Effector memory CD8-positive, alpha-beta T cell (primary cell): ENCODE measurements around the gene NFATC2.

Source experiments
- ATAC-seq: fragments of 150-1000 bp; cut with Tn5 transposase; replicated peaks from 2 replicates; pipeline ENCODE4 v1.10.0; 2021; ENCODE audit warnings: mild to moderate bottlenecking, moderate library complexity
- DNase-seq, 3 experiments: peaks; one replicate each; pipeline ENCODE4 v3.0.0; 2021
- H3K27ac Mint-ChIP-seq, 2 donors: one replicate each; pipeline ENCODE4 v1.8.0; 2022; ENCODE audit warnings: mild to moderate bottlenecking in 2 of 2, mixed read lengths in 2 of 2, moderate library complexity in 2 of 2
- H3K27me3 Mint-ChIP-seq, 2 donors: one replicate each; pipeline ENCODE4 v1.8.0; 2022; ENCODE audit warnings: mixed read lengths in 2 of 2
- H3K36me3 Mint-ChIP-seq: one replicate; pipeline ENCODE4 v1.8.0; 2022; ENCODE audit warnings: mild to moderate bottlenecking, moderate library complexity, mixed read lengths; ENCODE audit not compliant: insufficient read depth
- H3K4me1 Mint-ChIP-seq, 2 donors: one replicate each; pipeline ENCODE4 v1.8.0; 2022; ENCODE audit warnings: low read depth in 2 of 2, mixed read lengths in 2 of 2
- H3K4me3 Mint-ChIP-seq, 2 donors: one replicate each; pipeline ENCODE4 v1.8.0; 2022; ENCODE audit warnings: mild to moderate bottlenecking in 2 of 2, mixed read lengths in 2 of 2, moderate library complexity in 2 of 2
- H3K9me3 Mint-ChIP-seq, 2 donors: one replicate each; pipeline ENCODE4 v1.8.0; 2022; ENCODE audit warnings: mixed read lengths in 2 of 2

NFATC2 gene

DNA sequence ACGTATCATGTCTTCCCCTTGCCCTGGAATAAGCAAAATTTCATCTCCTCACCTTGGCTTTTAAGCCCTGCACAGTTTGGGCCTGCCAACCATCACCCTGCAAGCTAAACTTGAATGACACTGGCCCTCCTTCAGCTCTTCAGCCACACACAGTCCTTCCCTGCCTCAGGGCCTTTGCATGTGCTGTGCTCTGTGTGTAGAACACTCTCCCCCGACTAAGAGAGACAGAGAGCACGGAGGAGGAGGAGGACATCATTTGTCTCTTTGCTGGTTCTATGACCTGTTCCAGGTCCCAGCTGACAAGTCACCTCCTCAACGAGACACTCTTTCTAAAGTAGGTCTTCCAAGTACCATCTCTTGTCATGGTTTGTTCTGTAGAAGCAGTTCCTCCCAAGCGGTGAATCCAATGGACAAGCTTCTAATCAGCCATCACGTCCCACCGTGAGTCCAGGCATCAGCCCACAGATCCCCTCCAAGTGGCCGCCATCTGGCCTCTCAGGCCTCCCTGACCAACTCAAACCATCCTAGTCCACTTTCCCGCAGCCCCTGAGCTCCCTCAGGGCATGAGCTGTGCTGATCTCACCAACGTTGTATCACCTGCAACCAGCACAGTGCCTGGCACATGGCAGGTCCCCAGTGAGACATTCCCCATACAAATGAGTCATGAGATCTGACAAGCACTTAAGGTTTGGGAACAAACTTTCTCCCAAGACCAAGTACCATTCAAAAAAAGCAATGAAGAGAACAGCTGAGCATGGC is 30.5 kb downstream of the NFATC2 start:
- Mint-ChIP-seq H3K9me3 (no peaks in the 10 kb centered on the region), H3K36me3 (peaks cover 74% of the 10 kb centered on the region), H3K4me1 (peaks cover 59 to 71% of the 10 kb centered on the region in 2 donors), H3K27ac (peak overlapping the region; percentile 61 to 85), H3K4me3 (peak overlapping the region; percentile 50 to 70), H3K27me3 (no peaks in the 10 kb centered on the region)
- ATAC-seq (no peak), DNase-seq (no peak)

DNA sequence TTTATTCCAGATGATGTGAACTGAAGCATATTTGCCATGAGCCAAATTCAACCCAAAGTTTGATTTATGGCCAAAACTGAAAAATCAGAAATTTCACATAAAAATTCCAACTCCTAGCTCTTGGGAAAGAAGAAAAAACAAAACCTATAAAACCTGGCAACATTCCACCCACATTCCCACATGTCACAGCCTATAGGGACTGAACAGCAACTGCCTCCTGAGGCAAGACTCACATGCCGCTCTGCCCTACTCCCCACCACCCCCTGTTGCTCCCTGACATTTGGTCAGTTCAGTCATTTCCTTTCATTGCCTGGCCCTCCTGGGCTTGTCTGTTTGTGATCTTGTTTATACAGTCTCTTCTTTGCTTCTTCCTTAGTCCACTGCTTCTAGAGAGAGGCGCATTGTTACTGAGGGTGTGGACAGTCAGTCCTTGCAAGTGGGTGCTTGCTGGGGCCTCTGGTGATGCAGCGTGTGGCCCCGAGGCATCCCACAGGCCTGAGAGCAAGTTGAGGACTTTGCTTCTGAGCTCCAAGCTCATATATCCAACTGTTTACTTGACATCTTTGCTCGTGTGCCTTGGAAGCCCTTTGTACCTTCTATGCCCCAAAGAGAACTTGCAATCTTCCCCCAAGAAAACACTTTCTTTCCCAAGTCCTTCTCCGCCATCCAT is 31.4 kb downstream of the NFATC2 start:
- H3K4me1 Mint-ChIP-seq = peaks cover 59 to 68% of the 10 kb centered on the region in 2 donors

DNA sequence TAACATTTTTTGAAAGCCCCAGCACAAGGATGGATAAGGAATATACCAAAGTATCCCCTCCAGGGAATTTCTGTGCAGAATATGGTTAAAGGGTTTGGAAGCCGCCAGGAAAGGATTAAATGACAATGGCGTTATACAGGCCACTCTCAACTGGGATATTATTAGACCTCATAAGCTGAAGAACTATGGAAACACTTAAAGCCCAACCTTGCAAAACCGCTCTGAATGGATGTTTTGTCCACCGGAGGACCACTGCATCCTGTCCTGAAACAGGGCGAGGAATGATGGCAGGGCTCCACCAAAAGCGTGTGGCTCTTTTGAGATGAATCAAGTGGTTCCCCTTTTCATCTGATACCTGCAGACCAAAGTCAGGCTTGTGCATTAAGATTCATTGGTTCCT is 32.4 kb downstream of the NFATC2 start:
- Mint-ChIP-seq H3K9me3 (no peaks in the 10 kb centered on the region), H3K27ac (peak overlapping the region; percentile 61 to 85), H3K4me3 (no peak overlapping the region), H3K4me1 (peaks cover 59 to 70% of the 10 kb centered on the region in 2 donors), H3K27me3 (no peaks in the 10 kb centered on the region), H3K36me3 (peaks cover 65% of the 10 kb centered on the region)
- no peak for DNase-seq
- ATAC-seq = no peak

More for the DNA sequence above, 31.4 kb downstream of the NFATC2 start:
- H3K36me3 Mint-ChIP-seq = peaks cover 69% of the 10 kb centered on the region
- H3K4me3 Mint-ChIP-seq = peak overlapping the region in 1 of 2 donors; percentile 50
- H3K27me3 Mint-ChIP-seq = no peaks in the 10 kb centered on the region
- no peaks in the 10 kb centered on the region for H3K9me3 Mint-ChIP-seq
- H3K27ac Mint-ChIP-seq = peak overlapping the region; percentile 61 to 85
- no peak for ATAC-seq
- DNase-seq = no peak

DNA sequence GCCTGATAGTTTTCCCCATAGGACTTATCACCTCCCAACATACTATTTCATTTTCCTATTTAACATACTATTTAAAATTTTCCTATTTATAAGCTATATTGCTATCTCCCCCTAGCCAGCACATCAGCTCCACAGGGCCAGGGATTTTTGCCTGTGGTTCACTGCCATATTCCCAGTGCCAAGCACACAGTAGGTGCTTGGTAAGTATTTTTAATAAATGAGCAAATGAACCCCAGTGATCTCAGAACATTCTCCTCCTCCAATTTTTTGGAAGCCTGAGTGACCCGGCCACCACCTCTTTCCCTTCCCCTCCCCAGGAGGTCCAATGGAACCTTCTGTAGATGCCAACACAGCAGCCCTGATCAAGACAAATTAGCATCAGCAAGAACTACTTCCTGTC is 33.3 kb downstream of the NFATC2 start:
- Mint-ChIP-seq H3K4me3 (peak overlapping the region in 1 of 2 donors; percentile 31), H3K4me1 (peaks cover 55 to 66% of the 10 kb centered on the region in 2 donors), H3K27me3 (no peaks in the 10 kb centered on the region), H3K36me3 (peaks cover 62% of the 10 kb centered on the region), H3K9me3 (no peaks in the 10 kb centered on the region), H3K27ac (peak overlapping the region; percentile 85 to 95)
- DNase-seq (no peak), ATAC-seq (no peak)

DNA sequence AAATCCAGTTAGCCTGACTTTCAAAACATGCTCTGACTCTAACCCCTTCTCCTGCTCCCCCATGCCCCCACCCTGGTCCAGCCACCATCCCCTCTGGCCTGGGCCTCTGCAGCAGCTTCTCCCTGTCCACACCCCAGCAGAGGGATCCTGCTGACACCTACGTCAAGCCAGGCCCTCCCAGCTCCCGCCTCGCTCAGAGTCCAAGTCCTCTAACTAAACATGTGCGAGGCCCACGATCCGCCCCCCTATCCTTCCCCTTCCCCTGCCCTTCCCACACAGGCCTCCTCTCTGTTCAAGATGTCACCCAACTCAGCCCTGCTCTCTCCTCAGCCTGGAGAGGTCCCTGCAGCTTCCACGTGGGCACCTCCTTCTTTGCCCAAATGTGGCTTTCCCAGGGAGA is 33.7 kb downstream of the NFATC2 start:
- peaks cover 52 to 62% of the 10 kb centered on the region in 2 donors for H3K4me1 Mint-ChIP-seq
- H3K9me3 Mint-ChIP-seq = no peaks in the 10 kb centered on the region
- no peak for DNase-seq
- H3K4me3 Mint-ChIP-seq = peak overlapping the region in 1 of 2 donors; percentile 31
- ATAC-seq = no peak
- no peaks in the 10 kb centered on the region for H3K27me3 Mint-ChIP-seq
- peak overlapping the region; percentile 85 to 95 for H3K27ac Mint-ChIP-seq
- H3K36me3 Mint-ChIP-seq = peaks cover 63% of the 10 kb centered on the region

DNA sequence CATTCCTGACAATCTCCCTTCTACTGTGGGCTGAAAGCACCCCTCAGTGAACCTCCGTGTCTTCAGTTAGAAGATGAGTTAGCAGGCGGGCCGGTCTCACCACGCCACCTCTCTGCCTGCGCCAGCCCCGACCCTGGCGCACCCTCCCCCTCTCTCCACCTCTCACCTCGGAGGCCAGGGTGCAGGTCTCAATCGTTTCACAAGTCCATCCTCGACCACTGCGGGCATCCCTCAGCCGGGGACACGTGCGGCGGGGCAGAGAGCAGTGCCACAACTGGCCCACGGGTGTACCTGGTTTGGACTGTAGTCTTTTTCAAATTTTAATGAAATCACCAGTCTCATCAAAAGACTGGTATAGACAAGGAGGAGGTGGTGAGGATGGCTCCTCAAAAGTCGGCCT is 34.4 kb downstream of the NFATC2 start:
- ATAC-seq = no peak
- no peaks in the 10 kb centered on the region for H3K27me3 Mint-ChIP-seq
- H3K27ac Mint-ChIP-seq = peak overlapping the region; percentile 85 to 95
- peak overlapping the region in 1 of 2 donors; percentile 18 for H3K4me3 Mint-ChIP-seq
- no peaks in the 10 kb centered on the region for H3K9me3 Mint-ChIP-seq
- peaks cover 53 to 62% of the 10 kb centered on the region in 2 donors for H3K4me1 Mint-ChIP-seq
- peaks cover 64% of the 10 kb centered on the region for H3K36me3 Mint-ChIP-seq
- DNase-seq = no peak

DNA sequence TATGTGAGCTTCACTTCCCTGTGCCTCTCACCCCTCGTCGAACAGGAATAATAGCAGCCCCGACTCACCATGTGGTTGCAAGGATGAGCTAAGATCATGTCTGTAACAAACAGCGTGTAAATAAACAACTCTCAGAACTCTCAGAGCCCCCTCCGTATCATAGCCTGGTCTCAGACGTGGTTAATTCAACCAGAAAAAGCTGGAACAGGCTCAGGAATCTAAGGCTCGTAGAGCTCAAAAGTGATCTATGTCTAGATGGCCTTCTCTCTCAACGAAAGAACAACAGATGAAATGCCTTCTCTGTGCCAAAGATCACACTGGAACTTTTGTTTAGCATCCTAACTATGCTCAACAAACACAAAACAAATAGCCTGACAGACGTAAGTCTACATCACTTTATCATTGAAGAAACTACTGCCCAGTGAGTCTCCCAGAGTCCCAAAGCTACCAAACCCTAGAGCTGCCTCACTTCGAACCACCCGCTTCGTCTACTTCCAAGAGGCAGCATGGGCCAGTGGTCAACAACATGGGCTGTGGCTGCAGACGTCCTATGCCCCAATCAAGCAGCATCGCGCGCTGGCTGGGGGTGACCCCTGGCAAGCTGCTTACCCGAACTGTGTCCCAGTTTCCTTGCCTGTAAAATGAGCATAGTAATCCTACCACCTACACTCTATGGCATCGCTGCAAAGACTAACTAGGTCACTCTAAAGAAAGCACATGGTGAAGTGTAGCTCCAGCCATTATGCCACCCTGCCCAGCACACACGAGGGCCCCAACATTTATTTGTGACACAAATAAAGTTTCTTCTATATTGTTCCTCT is 35.1 kb downstream of the NFATC2 start:
- Mint-ChIP-seq H3K4me3 (no peak overlapping the region), H3K27ac (peak overlapping the region; percentile 82 to 85), H3K4me1 (peaks cover 54 to 61% of the 10 kb centered on the region in 2 donors), H3K9me3 (no peaks in the 10 kb centered on the region), H3K27me3 (no peaks in the 10 kb centered on the region), H3K36me3 (peaks cover 65% of the 10 kb centered on the region)
- ATAC-seq = no peak
- DNase-seq = no peak

DNA sequence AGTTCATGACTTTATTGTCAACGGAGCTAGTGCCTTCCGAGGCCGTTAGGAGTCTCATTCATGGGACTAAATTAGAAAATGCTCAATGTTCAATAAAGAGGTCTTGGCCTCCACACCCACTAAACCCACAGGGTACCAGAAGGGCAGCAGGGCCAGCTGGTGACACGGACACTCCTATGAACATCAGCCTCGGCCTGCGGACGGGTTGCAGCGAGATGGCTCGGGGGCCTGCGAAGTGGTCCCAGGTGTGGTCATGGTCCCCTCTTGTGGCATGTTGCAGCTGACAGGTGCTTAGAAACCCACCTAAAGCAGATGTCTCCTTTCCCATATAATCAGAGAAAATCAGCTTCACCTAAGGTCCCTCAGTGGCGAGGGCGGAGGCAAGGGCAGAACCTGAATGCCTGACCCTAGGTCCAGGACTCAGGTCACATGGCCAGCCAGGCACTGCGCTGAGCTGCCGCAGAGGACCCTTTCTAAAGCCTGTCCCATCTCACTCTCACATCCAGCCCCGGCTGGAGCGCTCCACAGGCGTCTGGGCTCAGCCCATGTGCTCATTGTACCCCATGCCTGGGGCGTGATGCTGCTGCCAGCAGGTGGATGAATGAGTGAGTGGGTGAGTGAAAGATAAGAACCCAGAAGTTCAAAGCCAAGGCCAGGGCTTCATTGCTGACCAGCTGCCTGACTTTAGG is 35.8 kb downstream of the NFATC2 start:
- Mint-ChIP-seq H3K4me3 (no peak overlapping the region), H3K36me3 (peaks cover 60% of the 10 kb centered on the region), H3K9me3 (no peaks in the 10 kb centered on the region), H3K27ac (no peak overlapping the region), H3K4me1 (peaks cover 51 to 59% of the 10 kb centered on the region in 2 donors), H3K27me3 (no peaks in the 10 kb centered on the region)
- DNase-seq (no peak), ATAC-seq (no peak)

DNA sequence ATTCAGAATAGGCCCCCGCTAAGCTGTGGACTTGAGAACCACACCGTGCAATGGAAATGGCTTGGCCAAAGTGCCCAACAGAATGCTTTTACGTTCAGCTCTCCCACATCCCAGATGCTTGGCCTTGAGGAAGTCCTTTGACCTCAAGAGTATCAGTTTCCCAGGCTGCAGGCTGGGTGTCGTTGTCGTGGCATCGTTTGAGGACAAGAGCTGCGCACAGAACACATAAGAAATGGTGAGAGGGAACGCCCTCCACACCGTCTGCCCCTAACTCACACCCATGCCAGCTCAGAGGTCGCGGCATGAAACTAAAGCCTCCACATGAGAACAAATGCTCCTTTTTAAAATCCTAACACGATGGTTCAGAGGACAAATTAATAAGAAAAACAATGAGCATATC is 37.0 kb downstream of the NFATC2 start:
- ATAC-seq (no peak), DNase-seq (no peak)
- peaks cover 63% of the 10 kb centered on the region for H3K36me3 Mint-ChIP-seq
- H3K4me1 Mint-ChIP-seq = peaks cover 52 to 60% of the 10 kb centered on the region in 2 donors
- H3K27me3 Mint-ChIP-seq = no peaks in the 10 kb centered on the region
- no peaks in the 10 kb centered on the region for H3K9me3 Mint-ChIP-seq
- peak overlapping the region in 1 of 2 donors; percentile 88 for H3K27ac Mint-ChIP-seq
- H3K4me3 Mint-ChIP-seq = no peak overlapping the region

DNA sequence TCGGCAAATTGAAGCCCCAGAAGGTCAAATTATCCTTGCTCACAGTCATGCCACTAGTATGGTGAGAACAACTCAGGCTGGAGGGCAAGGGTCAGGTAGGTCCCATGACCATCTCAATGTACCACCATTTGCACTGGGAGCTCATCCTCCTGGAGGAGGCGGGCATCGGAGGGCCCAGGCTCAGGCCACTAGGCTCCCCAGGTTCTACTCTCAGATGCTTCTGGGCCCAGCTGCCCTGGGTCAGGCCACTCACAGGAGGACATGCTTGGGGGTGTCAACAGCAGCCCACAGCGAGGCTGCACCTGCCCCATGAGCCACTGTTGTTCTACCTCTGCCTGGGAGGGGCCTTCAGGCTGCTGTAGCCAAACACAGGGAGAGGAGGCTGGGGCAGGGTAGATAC is 39.1 kb downstream of the NFATC2 start:
- ATAC-seq = no peak

DNA sequence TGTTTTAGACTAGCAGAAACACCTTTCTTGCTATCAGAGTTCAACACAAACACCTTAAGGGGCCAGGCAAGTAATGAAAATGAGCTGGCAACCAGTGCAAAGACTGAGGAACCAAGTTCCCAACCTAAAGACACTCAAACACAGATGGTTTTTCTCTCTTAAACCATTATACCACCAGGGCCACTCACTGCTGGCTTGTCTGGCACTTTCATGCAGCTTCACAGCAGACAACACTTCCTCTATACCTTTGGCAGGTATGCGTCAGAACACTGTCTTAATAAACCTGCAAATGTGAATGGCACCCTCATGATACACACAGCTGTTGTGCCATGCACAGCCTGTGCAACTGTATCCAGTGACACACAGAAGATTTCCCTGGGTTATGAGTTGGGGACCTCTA is 41.6 kb downstream of the NFATC2 start:
- H3K4me3 Mint-ChIP-seq = no peak overlapping the region
- no peaks in the 10 kb centered on the region for H3K27me3 Mint-ChIP-seq
- peak overlapping the region; percentile 49 to 97 for H3K27ac Mint-ChIP-seq
- peak; percentile 54 to 61 (median 56) for DNase-seq
- ATAC-seq = peak; percentile 71
- H3K9me3 Mint-ChIP-seq = no peaks in the 10 kb centered on the region
- peaks cover 66 to 83% of the 10 kb centered on the region in 2 donors for H3K4me1 Mint-ChIP-seq
- H3K36me3 Mint-ChIP-seq = peaks cover 55% of the 10 kb centered on the region

More for the DNA sequence above, 39.1 kb downstream of the NFATC2 start:
- Mint-ChIP-seq H3K4me3 (no peak overlapping the region), H3K9me3 (no peaks in the 10 kb centered on the region), H3K4me1 (peaks cover 51 to 67% of the 10 kb centered on the region in 2 donors), H3K27me3 (no peaks in the 10 kb centered on the region), H3K27ac (peak overlapping the region; percentile 71 to 88), H3K36me3 (peaks cover 56% of the 10 kb centered on the region)
- no peak for DNase-seq

DNA sequence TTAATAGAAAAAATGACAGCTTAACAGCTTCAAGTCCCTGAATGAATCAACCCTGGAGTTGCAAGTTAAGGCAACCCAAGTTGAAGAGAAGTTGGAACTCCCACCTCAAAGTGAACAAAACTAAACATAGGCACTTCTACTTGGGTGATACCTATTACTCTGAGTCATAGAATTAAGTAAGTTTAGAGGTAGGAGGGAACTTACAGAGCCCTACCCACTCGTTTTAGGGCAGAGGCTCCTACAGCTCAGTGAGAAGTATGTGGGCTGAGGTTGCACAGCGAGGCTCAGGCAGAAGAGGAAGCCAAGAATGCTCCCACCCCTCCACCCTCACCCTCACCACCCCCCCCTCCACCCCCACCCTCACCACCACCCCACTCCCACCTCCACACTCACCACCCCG is 42.2 kb downstream of the NFATC2 start:
- Mint-ChIP-seq H3K4me1 (peaks cover 72 to 85% of the 10 kb centered on the region in 2 donors), H3K27ac (peak overlapping the region; percentile 87 to 97), H3K36me3 (peaks cover 56% of the 10 kb centered on the region), H3K4me3 (peak overlapping the region; percentile 57 to 76), H3K27me3 (no peaks in the 10 kb centered on the region), H3K9me3 (no peaks in the 10 kb centered on the region)
- peak; percentile 52 to 57 (median 55) for DNase-seq
- peak; percentile 80 for ATAC-seq
